Esophagus muscularis mucosa (tissue), 4 donors: Measurements from ENCODE around the gene DUSP2. TPM values are rescaled to one million over a fixed set of nuclear protein-coding genes. Genes with fewer than 3 reads are reported as not detected.

Source experiments
- DNase-seq: peaks from one replicate; pipeline ENCODE4 v3.0.0-alpha.2; 2017; ENCODE audit errors: extremely low spot score
- H3K27ac ChIP-seq, 4 donors: fragments of 200-600 bp; sonication (generic); replicated peaks in 1 of 4; 1 replicate in 3 of 4; 2 replicates in 1 of 4; pipeline ENCODE4 v1.5.1; 2016 to 2019; ENCODE audit warnings: mild to moderate bottlenecking in 1 of 4
- H3K27me3 ChIP-seq, 4 donors: fragments of 200-600 bp; sonication (generic); one replicate each; pipeline versions ENCODE4 v1.5.1 to v1.6.0; 2016 to 2019
- H3K36me3 ChIP-seq, 4 donors: fragments of 200-600 bp; sonication (generic); one replicate each; pipeline ENCODE4 v1.5.1; 2016 to 2019
- H3K4me1 ChIP-seq, 4 donors: fragments of 200-600 bp; sonication (generic); one replicate each; pipeline ENCODE4 v1.5.1; 2016 to 2019
- H3K4me3 ChIP-seq, 4 donors: fragments of 200-600 bp; sonication (generic); 1 replicate in 2 of 4; 2 replicates in 2 of 4; pipeline ENCODE4 v1.5.1; 2016 to 2019; ENCODE audit warnings: mild to moderate bottlenecking in 4 of 4, moderate library complexity in 1 of 4
- H3K9me3 ChIP-seq, 4 donors: fragments of 200-600 bp; sonication (generic); 1 replicate in 3 of 4; 2 replicates in 1 of 4; pipeline ENCODE4 v1.5.1; 2016 to 2019
- EP300 ChIP-seq: sonication (generic); formaldehyde crosslinking; IDR thresholded peaks from one replicate; pipeline ENCODE4 v1.6.1; 2017; ENCODE audit warnings: antibody characterized with exemption
- POLR2A ChIP-seq: fragments of 450-650 bp; IDR thresholded peaks from one replicate; pipeline ENCODE4 v1.6.1; 2017; ENCODE audit warnings: antibody characterized with exemption, moderate library complexity, mild to moderate bottlenecking, low read depth
- POLR2AphosphoS5 ChIP-seq, 2 donors: sonication (generic); formaldehyde crosslinking; IDR thresholded peaks; one replicate each; pipeline ENCODE4 v1.6.1; 2017; ENCODE audit warnings: antibody characterized with exemption in 2 of 2
- WGBS: methylation state at CpG from one replicate; pipeline ENCODE4 v1.1.5; 2018; 5-methylcytosine and 5-hydroxymethylcytosine counted together
- intact Hi-C: fragments of 100-400 bp; cut with DNase I; formaldehyde crosslinking; loops from one replicate; pipeline ENCODE4 v1.15.1; 2023
- total RNA-seq, 4 donors: library from RNA; depleted of rRNA; stranded (reverse); fragments of >200 nt; gene quantifications; one replicate each; pipeline versions ENCODE4 v1.1.0 to v1.2.1, GENCODE V29; 2016
- TF ChIP-seq, protein P1 (sequence below), 3 experiments: fragments of 200-600 bp in 2 of 3; fragments of 450-650 bp in 1 of 3; sonication (generic) in 2 of 3; IDR thresholded peaks; one replicate each; pipeline ENCODE4 v1.5.1; 2017 to 2019; ENCODE audit warnings: antibody characterized with exemption in 3 of 3, mild to moderate bottlenecking in 2 of 3, moderate library complexity in 1 of 3

Gene DUSP2
- total RNA-seq, 4 donors from 2014 or later = 1.1 to 5.5 (median 1.7) TPM

DNA sequence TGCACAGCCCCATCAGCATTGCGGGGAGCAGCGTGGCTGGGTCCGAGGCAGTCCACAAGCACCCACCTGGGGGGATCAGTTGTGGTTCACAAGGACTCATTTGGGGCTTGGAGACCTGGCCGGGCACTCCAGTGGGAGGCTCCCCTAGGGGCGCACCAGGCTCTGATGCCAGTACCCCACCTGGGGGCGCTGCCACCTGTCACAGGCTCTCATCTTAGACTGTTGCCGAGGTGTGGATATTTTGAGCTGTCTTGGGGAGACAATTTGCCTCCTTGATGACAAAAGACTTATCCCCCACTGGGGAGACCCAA, 31.9 kb downstream of the DUSP2 start:
- TF ChIP-seq POLR2AphosphoS5 (IDR thresholded peaks at IDR 0.05) = no peak
- TF ChIP-seq POLR2A = no peak
- no peak for TF ChIP-seq EP300
- TF ChIP-seq, protein P1, sequence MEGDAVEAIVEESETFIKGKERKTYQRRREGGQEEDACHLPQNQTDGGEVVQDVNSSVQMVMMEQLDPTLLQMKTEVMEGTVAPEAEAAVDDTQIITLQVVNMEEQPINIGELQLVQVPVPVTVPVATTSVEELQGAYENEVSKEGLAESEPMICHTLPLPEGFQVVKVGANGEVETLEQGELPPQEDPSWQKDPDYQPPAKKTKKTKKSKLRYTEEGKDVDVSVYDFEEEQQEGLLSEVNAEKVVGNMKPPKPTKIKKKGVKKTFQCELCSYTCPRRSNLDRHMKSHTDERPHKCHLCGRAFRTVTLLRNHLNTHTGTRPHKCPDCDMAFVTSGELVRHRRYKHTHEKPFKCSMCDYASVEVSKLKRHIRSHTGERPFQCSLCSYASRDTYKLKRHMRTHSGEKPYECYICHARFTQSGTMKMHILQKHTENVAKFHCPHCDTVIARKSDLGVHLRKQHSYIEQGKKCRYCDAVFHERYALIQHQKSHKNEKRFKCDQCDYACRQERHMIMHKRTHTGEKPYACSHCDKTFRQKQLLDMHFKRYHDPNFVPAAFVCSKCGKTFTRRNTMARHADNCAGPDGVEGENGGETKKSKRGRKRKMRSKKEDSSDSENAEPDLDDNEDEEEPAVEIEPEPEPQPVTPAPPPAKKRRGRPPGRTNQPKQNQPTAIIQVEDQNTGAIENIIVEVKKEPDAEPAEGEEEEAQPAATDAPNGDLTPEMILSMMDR (IDR thresholded peaks at IDR 0.05) = no peak
- Histone ChIP-seq H3K27me3 (peaks cover 8 to 52% (median 23%) of the 10 kb centered on the region in 4 donors), H3K4me3 (no peak overlapping the region), H3K9me3 (no peaks in the 10 kb centered on the region), H3K27ac (no peak overlapping the region), H3K4me1 (peaks cover 26 to 38% (median 31%) of the 10 kb centered on the region in 4 donors), H3K36me3 (no peaks in the 10 kb centered on the region)
- WGBS = 100% methylated on average over 1 of the region's 7 CpGs
- no peak for DNase-seq
- intact Hi-C loops = no loop called here

DNA sequence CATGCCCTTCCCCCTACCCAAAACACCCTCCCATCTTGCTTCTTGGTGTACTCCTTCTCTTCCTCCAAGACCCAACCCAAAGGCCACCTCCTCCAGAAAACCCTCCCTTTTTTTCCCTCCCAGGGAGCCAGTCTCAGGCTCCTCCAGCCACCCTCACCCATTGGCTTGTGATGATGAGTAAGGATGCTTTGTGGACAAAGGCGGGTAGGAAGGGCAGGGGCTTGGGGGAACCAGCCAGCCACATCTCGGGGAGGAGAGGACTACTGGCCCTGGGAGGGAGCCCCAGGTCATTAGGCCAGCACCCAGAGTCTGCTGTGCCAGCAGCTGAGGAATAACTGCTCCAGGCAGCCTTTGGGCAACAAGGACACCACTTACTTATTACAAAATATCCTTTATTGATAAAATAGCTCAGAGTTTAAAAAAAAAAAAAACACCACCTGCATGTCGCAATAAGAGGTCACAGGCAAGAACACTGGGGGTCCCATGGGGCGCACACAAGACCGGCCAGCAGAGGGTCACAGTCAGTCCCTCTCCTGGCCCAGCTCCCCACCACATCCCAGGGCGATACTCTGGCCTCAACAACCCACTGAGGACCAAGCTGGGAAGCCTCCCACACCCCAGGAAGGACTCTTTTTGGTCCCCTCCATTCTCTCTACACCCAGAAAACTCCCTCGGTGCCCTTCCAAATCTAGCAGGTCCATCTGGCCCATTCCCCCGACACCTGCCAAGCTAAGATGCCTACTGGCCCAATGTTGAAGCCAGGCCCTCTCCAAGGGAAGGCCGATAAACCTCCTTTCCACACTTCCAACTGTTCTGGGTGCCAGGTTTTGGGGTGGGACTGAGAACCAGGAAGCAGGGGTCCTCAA, 32.5 kb downstream of the DUSP2 start:
- H3K4me1 ChIP-seq = peaks cover 29 to 43% (median 35%) of the 10 kb centered on the region in 4 donors
- no peaks in the 10 kb centered on the region for H3K9me3 ChIP-seq
- no peaks in the 10 kb centered on the region for H3K36me3 ChIP-seq
- no peak for DNase-seq
- peaks cover 8 to 51% (median 19%) of the 10 kb centered on the region in 4 donors for H3K27me3 ChIP-seq
- no peak overlapping the region for H3K27ac ChIP-seq
- no peak overlapping the region for H3K4me3 ChIP-seq
- intact Hi-C loops = no loop called here
- WGBS = 97% methylated on average over 9 of the region's 9 CpGs
- TF ChIP-seq POLR2A = no peak

DNA sequence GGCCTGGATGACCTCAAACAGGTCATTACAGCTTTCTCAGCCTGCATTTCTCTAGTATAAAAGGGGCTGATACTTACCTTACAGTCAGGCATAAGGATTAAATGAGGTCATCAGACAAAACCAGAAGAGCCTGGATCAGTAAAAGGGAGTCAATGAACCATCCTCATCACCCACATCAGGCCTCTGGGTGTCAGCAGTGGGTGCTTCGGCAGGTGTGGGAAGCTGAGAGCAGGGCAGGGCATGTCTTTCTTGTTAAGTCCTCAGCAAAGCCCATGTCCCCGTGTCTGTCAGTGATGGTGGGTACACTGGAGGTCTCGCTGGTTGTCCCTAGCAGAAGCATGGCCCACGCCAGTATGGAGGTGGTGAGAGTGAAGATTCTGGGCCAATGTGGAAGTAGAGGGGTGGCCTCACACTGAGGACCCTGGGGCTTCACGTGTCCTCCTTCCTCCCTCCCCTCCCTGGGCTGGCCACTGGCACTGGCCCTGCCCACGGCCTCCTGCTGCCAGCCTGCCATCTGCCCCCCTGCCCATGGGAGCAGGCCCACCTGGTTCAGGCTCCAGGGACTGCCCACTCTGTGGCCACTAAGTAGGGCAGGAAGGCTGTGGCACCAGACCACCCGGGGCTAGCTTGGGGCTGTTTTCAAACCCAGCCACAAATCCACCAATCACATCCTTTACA, 33.3 kb downstream of the DUSP2 start:
- intact Hi-C loops = no loop called here
- Histone ChIP-seq H3K9me3 (no peaks in the 10 kb centered on the region), H3K27me3 (peaks cover 8 to 48% (median 13%) of the 10 kb centered on the region in 4 donors), H3K27ac (no peak overlapping the region), H3K4me3 (no peak overlapping the region), H3K36me3 (no peaks in the 10 kb centered on the region), H3K4me1 (peaks cover 27 to 39% (median 31%) of the 10 kb centered on the region in 4 donors)
- no peak for DNase-seq
- WGBS = 97% methylated on average over 6 of the region's 7 CpGs
- TF ChIP-seq, protein P1 (IDR thresholded peaks at IDR 0.05) = no peak
- no peak for TF ChIP-seq EP300
- no peak for TF ChIP-seq POLR2AphosphoS5 (IDR thresholded peaks at IDR 0.05)
- no peak for TF ChIP-seq POLR2A

DNA sequence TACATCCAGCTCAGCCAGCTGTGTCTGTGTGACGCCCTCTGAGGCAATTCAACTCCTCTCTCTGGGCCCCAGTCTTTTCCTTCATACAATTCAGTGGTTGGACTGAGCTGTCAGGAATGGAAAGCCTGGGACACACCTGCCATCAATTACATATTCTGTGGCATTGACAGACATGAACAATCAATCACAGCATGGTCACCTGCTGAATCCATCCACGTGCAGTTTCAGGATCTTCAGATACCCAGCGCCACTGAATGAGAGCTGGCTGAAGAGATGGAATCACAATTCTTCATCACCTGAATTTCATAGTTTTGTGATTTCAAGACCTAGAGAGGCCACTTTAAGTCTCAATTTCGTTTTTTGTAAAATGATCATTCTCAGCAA, 34.0 kb downstream of the DUSP2 start:
- no peak for DNase-seq
- peaks cover 21 to 32% (median 24%) of the 10 kb centered on the region in 4 donors for H3K4me1 ChIP-seq
- TF ChIP-seq POLR2A (no peak), EP300 (no peak), POLR2AphosphoS5 (IDR thresholded peaks at IDR 0.05) (no peak)
- TF ChIP-seq, protein P1 (IDR thresholded peaks at IDR 0.05) = no peak
- peaks cover 2 to 41% (median 9%) of the 10 kb centered on the region in 4 donors for H3K27me3 ChIP-seq
- H3K27ac ChIP-seq = no peak overlapping the region
- H3K9me3 ChIP-seq = no peaks in the 10 kb centered on the region
- H3K36me3 ChIP-seq = no peaks in the 10 kb centered on the region
- 89% methylated on average over 4 of the region's 4 CpGs for WGBS
- intact Hi-C loops = no loop called here
- no peak overlapping the region for H3K4me3 ChIP-seq

DNA sequence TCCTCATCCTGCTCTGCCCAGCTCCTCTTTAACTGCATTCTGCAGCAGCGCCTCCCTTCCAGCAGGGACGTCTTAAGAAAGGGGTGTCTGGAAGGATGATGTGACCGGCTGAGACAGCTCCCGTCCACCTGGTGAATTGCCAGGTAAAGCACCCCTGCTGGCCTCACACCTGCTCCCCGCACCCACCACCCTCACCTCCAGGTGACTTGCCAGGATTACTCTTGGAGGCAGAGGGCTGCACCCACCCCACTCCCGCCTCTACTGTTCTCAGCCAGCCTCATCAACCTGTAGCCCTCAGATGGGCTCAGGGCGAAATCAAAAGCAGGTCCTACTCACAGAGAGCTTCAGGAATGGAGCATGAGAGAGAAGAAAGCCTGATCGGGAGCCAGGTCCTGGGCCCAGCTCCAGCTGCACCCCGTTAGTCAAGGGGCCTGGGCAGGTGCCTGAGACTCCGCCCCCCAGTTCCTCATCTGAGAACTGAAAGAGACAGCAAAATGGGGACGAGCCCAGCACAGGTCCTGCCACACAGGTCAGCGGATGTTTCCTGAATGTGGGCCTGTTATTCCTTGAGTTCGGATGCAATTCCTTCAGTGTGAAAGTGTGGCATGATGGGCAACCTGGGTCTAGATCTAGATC, 34.5 kb downstream of the DUSP2 start:
- 87% methylated on average over 13 of the region's 13 CpGs for WGBS
- DNase-seq = no peak
- peaks cover 0 to 4% (median 3%) of the 10 kb centered on the region in 4 donors for H3K9me3 ChIP-seq
- peaks cover 0 to 36% (median 4%) of the 10 kb centered on the region in 4 donors for H3K27me3 ChIP-seq
- H3K4me3 ChIP-seq = no peak overlapping the region
- H3K4me1 ChIP-seq = peaks cover 18 to 27% (median 20%) of the 10 kb centered on the region in 4 donors
- intact Hi-C loops = no loop called here
- no peaks in the 10 kb centered on the region for H3K36me3 ChIP-seq
- no peak overlapping the region for H3K27ac ChIP-seq
- no peak for TF ChIP-seq POLR2AphosphoS5 (IDR thresholded peaks at IDR 0.05)
- TF ChIP-seq, protein P1 (IDR thresholded peaks at IDR 0.05) = no peak
- no peak for TF ChIP-seq POLR2A
